GM12864 (cell line): ENCODE data around the gene SCLT1.

Source experiments
- DNase-seq: peaks from one replicate; pipeline ENCODE4 v3.0.0-alpha.2; 2011; ENCODE audit warnings: low read depth
- H3K4me3 ChIP-seq: 2 replicates; pipeline ENCODE4 v1.5.1; 2011; ENCODE audit warnings: mild to moderate bottlenecking, low read depth, low read length, control low read depth
- TF ChIP-seq, protein P1 (sequence below): IDR thresholded peaks from 2 replicates; pipeline ENCODE4 v1.5.1; 2011; ENCODE audit warnings: low read depth, mild to moderate bottlenecking, moderate library complexity, low read length, control low read depth, inconsistent platforms; ENCODE audit errors: missing control alignments

SCLT1 gene

DNA sequence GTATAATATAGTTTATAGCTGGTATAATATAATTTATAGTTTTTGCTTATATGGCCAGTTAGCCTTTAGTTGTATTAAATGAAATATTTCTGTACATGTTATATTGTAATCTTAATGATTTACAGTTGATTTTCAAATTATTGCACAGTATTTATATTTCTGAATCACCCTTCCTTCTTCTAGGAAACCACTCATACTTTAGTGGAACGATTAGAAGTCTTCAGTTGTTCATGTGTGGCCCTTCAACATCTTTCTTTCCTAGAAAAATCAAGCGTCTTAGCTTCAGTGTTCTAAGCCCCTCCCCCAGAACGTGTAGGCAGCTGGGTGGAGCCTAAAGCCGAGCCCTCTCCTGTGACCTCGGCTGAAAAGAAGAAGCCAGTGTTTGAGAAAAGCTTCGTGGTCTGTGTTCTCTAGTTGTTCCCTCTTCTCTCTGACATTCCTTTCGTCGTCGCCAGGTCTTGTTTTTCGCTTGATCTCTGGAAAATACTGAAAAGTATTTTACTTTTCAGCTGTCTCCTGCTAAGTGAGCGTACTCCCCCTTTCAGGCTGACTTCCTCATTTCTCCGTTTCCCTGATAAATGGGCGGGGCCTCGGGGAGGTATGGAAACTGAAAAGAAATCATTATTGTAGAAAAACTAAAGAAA, 2.6 kb upstream of the SCLT1 start, which contains the start of gene C4orf33:
TSS of gene C4orf33 (plus strand) at position 342 of the 644 bp plus-strand sequence. CDS start 6,459 bp downstream, outside the sequence.
- H3K4me3 ChIP-seq = peak within 1 kb of the TSS; percentile 62
- DNase-seq = peak; percentile 74
- TF ChIP-seq, protein P1, sequence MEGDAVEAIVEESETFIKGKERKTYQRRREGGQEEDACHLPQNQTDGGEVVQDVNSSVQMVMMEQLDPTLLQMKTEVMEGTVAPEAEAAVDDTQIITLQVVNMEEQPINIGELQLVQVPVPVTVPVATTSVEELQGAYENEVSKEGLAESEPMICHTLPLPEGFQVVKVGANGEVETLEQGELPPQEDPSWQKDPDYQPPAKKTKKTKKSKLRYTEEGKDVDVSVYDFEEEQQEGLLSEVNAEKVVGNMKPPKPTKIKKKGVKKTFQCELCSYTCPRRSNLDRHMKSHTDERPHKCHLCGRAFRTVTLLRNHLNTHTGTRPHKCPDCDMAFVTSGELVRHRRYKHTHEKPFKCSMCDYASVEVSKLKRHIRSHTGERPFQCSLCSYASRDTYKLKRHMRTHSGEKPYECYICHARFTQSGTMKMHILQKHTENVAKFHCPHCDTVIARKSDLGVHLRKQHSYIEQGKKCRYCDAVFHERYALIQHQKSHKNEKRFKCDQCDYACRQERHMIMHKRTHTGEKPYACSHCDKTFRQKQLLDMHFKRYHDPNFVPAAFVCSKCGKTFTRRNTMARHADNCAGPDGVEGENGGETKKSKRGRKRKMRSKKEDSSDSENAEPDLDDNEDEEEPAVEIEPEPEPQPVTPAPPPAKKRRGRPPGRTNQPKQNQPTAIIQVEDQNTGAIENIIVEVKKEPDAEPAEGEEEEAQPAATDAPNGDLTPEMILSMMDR = no peak

GRCh38 chr4:129094347-129094746, 1.0 kb upstream of the SCLT1 start:
- TF ChIP-seq, protein P1 = no peak
- no peak for DNase-seq
- H3K4me3 ChIP-seq = peak overlapping the region; percentile 91; the same call in 1 of the 2 replicates

GRCh38 chr4:129092631-129093190, 628 bp downstream of the SCLT1 start:
- no peak for DNase-seq
- TF ChIP-seq, protein P1 = no peak
- H3K4me3 ChIP-seq = peak overlapping the region; percentile 91

- TF ChIP-seq, protein P1 = no peak
- no peak overlapping the region for H3K4me3 ChIP-seq
- no peak for DNase-seq
These were observed 5.8 kb downstream of the SCLT1 start for GRCh38 chr4:129087516-129087915.

- no peak overlapping the region for H3K4me3 ChIP-seq
- DNase-seq = no peak
- TF ChIP-seq, protein P1 = no peak
These were observed 7.9 kb downstream of the SCLT1 start for GRCh38 chr4:129085472-129085871.

DNA sequence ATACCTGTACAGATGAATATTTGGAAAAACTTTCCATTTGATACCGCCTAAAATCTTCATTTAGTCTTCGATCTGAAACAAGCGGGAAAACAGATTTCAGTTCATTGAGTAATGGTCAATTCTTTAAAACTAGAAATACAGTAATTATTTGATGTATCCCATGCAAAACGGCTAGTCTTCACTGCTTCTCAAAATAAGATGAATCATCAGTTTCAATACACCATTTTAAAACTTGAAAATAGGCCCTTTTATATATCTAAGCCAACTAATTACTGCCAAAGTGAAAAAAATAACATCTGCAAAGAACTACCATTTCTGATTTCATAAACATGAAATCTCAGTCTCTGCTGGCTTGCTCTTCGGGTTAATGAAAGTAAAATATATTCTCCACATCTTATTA, 11.0 kb downstream of the SCLT1 start:
- no peak for DNase-seq
- TF ChIP-seq, protein P1 = no peak
- no peak overlapping the region for H3K4me3 ChIP-seq

DNA sequence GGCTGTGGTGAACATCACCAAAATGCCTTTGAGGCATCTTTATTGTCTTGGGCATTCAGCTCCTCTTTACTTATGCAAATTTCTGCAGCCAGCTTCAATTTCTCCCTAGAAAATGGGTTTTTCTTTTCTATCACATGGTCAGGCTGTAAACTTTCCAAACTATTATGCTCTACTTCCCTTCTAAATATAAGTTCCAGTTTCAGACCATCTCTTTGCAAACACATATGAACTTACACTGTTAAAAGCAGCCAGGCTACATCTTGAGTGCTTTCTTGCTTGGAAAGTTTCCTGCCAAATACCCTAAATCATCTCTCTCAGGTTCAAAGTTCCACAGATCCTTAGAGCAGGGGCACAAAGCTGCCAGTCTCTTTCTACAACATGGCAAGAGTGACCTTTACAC, 13.2 kb downstream of the SCLT1 start:
- no peak overlapping the region for H3K4me3 ChIP-seq
- TF ChIP-seq, protein P1 = no peak
- no peak for DNase-seq
